Ishikawa (cell line): ENCODE data around the gene INPP5E.

Source experiments
- CREB1 ChIP-seq: IDR thresholded peaks from 2 replicates; pipeline ENCODE4 v1.6.1; 2012; ENCODE audit warnings: low read depth
- EP300 ChIP-seq: IDR thresholded peaks from 2 replicates; pipeline ENCODE4 v1.6.1; 2012; ENCODE audit warnings: borderline replicate concordance
- FOXM1 ChIP-seq: IDR thresholded peaks from 2 replicates; pipeline ENCODE4 v1.6.1; 2012; ENCODE audit warnings: low read depth, borderline replicate concordance
- NFIC ChIP-seq: IDR thresholded peaks from 2 replicates; pipeline ENCODE4 v1.6.1; 2012
- RAD21 ChIP-seq: IDR thresholded peaks from 2 replicates; pipeline ENCODE4 v1.6.1; 2012; ENCODE audit warnings: low read depth
- TAF1 ChIP-seq: IDR thresholded peaks from 2 replicates; pipeline ENCODE4 v1.6.1; 2012; ENCODE audit warnings: low read depth, mild to moderate bottlenecking
- TCF12 ChIP-seq: IDR thresholded peaks from 2 replicates; pipeline ENCODE4 v1.6.1; 2012; ENCODE audit warnings: low read depth
- TEAD4 ChIP-seq: IDR thresholded peaks from 2 replicates; pipeline ENCODE4 v1.6.1; 2012

DNA sequence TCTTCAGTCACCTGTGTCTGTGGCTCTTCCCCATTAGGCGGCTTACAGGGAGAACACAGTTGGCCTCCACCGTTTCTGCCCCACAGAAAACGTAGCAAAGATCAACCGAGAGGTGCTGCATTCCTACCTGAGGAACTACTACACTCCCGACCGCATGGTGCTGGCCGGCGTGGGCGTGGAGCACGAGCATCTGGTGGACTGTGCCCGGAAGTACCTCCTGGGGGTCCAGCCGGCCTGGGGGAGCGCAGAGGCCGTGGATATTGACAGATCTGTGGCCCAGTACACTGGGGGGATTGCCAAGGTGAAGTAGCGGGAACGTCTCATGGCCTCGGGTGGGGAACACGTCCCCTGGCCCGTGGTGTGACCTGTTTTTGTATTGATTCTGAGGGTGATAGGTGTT is 22.7 kb downstream of the INPP5E start:
- no peak for TF ChIP-seq EP300
- no peak for TF ChIP-seq TAF1
- TF ChIP-seq TCF12, result no peak
- TF ChIP-seq TEAD4, result no peak
- TF ChIP-seq CREB1, result no peak
- TF ChIP-seq NFIC, result no peak
- TF ChIP-seq RAD21, result no peak
- no peak for TF ChIP-seq FOXM1
